Measurements from ENCODE around the gene RETREG3.

- TF ChIP-seq CTCF (conservative IDR thresholded peaks at IDR 0.05; ENCODE audit: low read depth in 2 of 2) (no peak), EZH2phosphoT487 (IDR thresholded peaks at IDR 0.05; ENCODE audit: unreplicated experiment) (no peak), POLR2AphosphoS5 (IDR thresholded peaks at IDR 0.05; ENCODE audit: low read depth) (no peak)
Measured at GRCh38 chr17:42642336-42642735, 33.2 kb upstream of the RETREG3 start.
